ENCODE measurements around the gene BIVM.

The BIVM gene

DNA sequence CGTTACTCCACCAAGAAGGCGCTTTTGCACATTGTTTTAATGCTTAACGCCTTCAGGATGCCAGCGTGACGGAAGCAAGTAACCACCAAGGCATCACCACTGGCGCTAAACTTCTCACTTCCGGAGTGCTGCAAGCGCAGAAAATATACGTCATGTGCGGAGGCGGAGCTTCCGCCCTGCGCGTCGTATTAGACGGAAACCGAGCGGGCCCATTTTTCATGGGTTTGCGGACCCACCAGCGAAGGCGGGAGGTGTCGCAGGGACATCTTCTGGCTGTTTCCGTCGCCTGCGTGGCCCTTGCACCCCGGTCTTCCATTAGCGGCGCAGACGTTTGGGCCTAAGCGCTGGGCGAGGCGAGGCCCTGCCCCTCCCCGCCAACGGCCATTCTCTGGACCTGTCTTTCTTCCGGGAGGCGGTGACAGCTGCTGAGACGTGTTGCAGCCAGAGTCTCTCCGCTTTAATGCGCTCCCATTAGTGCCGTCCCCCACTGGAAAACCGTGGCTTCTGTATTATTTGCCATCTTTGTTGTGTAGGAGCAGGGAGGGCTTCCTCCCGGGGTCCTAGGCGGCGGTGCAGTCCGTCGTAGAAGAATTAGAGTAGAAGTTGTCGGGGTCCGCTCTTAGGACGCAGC, 46.8 kb downstream of the BIVM start, which contains the start of gene ERCC5:
TSS of gene ERCC5 (plus strand) at position 403 of the 631 bp plus-strand sequence. CDS start 235 bp downstream, outside the sequence.
- DNase-seq, result peak; percentile 95

DNA sequence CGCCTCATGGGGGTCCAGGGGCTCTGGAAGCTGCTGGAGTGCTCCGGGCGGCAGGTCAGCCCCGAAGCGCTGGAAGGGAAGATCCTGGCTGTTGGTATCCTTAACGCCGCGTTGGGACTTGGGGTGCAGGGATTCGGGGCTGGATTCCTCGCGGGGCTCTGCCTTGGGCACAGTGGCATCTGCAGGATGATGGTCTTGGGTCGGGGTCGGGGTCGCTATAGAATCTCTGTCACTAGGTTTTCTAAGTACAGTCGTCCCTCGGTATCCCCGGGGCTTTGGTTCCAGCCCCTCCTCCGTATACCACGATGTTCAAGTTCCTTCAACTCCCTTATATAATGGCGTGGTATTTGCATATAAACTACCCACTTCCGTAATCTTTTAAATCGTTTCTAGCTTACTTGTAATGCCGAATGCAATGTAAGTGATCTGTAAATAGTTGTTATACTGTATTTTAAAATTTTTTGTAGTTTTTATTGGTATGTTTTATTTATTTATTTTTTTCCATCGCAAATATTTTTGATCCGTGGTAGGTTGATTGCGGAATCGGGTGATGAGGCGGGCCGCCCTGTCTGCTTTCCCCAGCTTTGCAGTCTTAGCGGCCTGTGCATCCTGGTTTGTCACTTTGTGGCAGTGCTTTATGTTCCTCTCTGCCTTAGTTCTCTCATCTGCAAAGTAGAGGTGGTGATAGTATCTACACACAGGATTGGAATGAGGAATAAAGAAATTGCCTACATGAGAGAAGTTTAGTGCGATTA, 47.5 kb downstream of the BIVM start:
- DNase-seq, result peak; percentile 39

DNA sequence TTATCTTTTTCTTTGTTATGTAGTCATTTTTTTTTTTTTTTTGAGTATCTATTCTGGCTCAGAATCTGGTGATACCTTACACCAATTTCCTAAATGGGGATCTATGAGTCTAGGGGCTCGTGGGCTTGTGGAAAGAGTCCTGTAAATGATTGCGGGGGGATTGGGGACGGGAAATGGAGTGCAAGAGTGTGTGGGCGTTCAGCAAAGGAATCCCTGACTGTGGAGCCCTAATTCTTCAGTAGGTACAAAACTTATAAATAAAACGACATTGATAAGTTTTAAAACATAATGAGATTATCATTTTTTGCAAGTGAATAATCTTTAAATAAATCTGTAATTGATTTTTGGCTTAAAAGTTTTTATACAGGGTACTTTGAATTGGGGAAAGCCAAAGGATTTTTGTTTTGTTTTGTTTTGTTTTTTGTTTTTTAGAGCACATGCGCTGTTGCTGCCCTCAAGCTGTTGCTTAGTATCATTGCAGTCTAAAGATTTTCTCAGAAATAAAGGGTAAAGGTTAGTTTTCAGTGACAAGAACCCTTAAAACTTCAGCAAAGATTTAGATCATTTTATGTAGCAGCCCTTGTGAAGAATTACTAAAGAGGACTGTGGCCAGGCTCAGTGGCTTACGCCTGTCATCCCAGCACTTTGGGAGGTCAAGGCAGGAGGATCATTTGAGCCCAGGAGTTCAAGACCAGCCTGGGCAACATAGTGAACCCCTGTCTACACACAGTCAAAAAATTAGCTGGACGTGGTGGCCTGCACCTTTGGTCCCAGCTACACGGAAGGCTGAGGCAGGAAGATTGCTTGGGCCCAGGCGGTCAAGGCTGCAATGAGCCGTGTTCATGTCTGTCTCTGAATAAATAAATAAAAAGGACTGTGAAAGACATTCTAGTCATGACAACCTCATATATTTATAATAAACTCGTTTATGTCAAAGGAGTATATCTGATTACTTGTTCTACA, 48.6 kb downstream of the BIVM start:
- DNase-seq, result no peak

DNA sequence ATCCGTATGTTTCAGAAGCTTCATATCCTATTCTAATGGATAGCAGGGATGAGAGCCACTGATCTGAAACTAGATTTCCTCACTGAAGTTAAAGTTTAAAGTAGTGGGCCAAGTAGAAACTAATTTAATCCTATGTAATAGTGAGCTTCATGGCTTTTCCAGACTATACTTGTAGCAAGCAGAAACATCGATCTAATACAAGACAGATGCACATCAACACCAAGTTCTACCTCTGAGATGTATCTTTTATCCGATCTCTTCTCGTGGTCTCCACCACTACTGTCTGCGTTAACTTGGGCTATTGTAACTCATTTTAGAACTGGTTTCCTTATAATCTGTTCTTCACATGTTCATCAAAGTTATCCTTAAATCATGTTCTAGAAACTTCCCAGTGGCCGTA, 50.0 kb downstream of the BIVM start:
- DNase-seq, result no peak

DNA sequence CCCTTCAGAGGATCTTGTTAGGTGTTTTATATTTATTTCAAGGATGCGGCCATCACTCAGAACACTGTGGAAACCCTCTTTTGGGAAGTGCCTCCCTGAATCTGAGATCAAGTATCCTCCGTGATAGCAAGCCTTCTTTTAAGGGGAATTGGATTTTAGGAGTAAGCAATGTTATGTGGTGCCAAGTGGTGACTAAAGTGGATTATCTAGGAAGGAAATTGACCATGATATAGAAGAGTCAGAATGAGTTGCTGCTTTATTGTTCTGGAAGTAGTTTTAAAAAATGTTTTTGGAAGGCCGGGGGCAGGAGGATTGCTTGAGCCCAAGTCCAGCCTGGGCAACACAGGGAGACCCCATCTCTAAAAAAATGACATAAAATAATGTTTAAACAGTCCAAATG, 53.6 kb downstream of the BIVM start:
- DNase-seq, result no peak

GRCh38 chr13:102854675-102855074, 55.8 kb downstream of the BIVM start:
- DNase-seq, result no peak

DNA sequence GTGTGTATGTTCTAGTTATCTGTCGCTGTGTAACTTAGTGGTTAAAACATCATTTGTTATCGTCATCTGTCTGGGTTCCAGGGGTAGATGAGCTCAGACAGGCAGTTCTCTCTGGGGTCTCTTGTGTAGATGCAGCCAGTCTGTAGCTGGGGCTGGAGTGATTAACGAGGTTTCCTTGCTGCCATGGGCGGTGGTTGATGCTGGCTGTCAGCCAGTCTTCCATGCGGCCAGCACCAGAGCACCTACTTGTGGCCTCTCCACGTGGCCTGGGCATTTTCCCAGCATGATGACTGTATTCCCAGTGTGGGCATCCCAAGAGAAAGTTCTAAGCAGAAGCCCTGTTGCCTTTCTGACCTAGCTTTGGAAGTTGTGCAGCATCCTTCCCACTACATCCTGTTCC, 57.6 kb downstream of the BIVM start:
- DNase-seq, result no peak

DNA sequence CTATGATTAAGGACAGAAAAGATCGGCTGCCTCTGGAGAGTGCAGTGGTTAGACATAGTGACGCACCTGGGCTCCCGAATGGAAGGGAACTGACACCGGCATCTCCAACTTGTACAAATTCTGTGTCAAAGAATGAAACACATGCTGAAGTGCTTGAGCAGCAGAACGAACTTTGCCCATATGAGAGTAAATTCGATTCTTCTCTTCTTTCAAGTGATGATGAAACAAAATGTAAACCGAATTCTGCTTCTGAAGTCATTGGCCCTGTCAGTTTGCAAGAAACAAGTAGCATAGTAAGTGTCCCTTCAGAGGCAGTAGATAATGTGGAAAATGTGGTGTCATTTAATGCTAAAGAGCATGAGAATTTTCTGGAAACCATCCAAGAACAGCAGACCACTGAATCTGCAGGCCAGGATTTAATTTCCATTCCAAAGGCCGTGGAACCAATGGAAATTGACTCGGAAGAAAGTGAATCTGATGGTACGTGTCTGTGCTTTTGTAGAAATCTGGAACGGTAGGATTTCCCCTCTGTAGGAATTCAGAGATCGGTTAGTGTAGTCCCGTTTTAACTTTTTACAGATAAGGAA, 63.8 kb downstream of the BIVM start:
- no peak for DNase-seq

DNA sequence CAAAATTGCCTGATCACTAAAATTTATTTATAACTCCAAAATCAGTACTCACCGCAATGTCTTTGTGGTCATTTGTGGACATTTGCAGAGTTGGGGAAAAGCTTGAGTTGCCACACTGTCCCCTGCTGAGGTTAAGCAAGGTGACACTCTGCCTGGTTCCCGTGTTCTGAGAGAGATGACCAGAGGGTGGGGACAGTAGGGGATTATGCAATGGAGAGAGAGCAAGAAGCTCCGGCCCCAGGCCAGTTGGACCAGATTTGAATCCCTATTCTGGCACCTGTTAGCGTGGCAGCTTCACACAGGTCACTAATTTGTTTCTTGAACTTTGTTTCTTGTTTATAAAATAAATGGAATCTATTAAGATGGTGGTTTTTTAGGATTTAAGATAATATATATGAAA, 64.7 kb downstream of the BIVM start:
- no peak for DNase-seq

DNA sequence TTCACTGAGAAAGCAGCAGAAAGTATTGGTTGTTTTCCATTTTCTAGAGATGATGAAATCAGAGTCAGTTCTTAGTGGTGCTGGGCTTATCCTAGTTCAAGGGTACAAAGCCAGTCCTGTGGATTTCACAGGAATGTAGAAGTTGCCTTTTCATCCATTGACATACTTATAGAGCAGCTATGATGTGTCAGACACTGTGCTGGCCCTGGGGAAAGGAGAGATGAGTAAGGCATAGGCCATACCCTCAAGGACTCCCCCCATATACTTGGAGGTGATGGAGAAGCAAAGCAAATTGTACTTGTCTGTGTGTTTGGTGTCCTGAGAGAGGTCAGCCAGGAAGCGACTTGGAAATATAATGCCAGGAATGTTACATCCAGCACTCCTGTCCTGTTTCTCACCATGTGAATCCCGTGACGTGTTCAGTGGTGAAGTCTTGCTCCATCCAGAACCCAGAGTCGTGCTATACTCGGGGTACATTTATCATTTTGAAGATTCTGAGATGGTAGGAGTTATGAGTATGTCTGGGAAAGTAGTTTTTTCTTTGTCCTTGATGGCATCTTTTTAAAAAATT, 69.5 kb downstream of the BIVM start:
- DNase-seq, result no peak

GRCh38 chr13:102869948-102870676, 71.2 kb downstream of the BIVM start:
- no peak for DNase-seq

DNA sequence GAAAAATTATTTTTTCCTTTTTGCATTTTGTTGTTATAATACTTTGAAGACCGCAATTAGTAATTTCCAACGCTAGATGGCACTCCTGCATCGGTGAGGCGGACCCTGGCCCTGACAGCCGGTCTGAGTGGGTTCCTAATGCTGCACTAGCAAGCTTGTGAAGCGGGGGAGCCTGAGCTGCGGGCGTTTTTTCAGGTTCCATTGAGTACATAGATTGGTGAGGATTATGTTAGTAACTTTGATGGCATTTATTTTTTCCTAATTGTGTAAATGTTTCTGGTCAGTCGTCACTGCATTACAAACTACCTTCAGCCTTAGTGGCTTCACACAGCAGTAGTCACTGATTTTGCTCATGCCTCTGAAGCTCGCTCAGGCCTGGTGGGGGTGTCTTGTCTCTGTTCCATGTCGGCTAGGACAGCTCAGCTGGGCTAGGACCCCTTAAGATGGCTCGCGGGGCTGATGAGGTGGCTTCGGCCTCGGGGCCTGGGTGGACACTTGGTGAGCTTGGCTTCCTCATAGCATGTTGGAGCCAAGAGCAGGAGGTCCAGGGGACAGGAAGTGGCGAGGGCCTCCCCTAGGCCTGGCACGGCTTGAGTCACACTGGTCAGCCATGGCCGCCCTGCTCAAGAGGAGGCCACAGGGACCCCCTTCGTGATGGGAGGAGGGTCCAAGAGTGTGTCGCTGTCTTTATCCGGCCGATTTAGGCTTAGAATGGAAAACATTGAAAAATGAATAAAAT, 71.9 kb downstream of the BIVM start:
- DNase-seq, result no peak

- no peak for DNase-seq
These were observed 73.2 kb downstream of the BIVM start for GRCh38 chr13:102872131-102872530.

DNA sequence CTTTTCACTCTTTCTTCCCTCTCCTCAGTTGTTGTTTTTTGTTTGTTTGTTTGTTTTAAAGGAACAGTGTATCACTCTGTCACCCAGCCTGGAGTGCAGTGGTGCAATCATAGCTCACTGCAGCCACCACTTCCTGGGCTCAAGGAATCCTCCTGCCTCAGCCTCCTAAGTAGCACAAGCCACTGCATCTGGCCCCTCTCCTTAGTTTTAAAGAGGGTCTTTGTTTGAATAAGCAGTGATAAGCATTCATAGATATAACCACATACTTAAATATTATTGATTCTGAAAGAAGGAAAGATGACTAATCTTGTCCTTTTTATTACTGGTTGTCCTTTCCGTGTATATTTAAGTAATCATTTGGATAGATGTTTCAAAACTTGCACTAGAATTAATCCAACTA, 73.6 kb downstream of the BIVM start:
- DNase-seq, result no peak

DNA sequence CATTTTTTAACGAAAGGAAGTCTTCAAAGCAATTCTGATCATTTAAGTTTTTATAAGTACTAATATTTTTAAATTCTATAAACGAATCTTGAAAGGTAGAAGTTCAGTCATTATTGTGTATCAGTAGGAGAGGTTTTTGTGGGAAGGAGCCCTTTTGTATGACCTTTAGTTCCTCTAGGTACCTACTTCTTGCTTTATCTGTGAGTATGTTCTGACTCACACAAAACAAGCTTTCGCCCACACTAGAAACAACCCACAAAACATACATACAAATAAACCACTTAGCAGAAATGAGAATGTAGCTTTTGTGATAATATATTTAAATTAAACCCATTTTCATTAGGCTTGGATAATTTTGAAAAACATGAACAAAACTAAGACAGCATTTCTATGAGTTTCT, 74.7 kb downstream of the BIVM start:
- DNase-seq, result no peak

GRCh38 chr13:102875256-102875655, 76.3 kb downstream of the BIVM start:
- DNase-seq, result no peak

GRCh38 chr13:102877303-102877702, 78.4 kb downstream of the BIVM start:
- no peak for DNase-seq

- no peak for DNase-seq
These were observed 79.6 kb downstream of the BIVM start for GRCh38 chr13:102878481-102878880.

DNA sequence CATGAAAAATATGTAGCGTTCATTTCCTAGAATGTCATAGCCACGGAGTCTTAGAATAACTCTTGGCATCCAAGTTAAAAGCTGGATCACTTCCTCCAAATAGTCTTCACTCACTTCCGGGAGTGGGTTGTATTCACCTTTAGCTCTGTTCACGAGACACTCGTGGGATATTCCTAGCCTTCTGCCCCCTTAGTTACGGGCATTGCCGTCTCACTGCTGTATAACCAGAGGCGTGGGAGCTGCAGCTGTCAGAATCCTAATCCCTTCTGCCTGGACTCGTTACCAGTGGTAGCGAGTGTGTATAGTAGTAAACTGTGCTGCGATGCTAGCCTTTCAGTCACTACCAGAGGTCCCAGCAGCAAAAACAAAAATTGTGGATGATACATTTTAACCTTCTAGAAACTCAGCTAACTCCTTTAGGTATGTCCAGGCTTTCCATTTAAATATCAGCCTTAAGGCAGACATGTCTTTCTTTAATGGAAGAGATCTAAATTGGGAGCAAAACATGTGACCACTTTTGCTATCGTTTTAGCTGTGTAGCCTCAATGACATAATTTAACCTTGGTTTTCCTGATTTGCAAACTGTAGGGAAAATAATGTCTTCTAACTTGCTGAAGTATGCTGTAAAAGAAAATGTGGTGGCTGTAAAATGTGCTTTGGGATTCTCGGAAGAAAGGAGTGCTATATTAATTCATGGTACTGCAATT, 81.0 kb downstream of the BIVM start:
- DNase-seq, result no peak

- DNase-seq, result no peak
These were observed 83.1 kb downstream of the BIVM start for GRCh38 chr13:102881819-102882686.
